Panc1 (cell line): Measurements from ENCODE around the gene SUPT3H.

Experiments used
- CTCF ChIP-seq: fragments of 450-650 bp; IDR thresholded peaks from 2 replicates; pipeline ENCODE4 v1.5.1; 2017; ENCODE audit warnings: mild to moderate bottlenecking
- POLR2AphosphoS5 ChIP-seq: IDR thresholded peaks from 2 replicates; pipeline ENCODE4 v1.6.1; 2012; ENCODE audit warnings: mild to moderate bottlenecking, low read depth, low read length, moderate library complexity

- TF ChIP-seq CTCF: no peak
- no peak for TF ChIP-seq POLR2AphosphoS5
Observed at GRCh38 chr6:45184937-45185336, 192.8 kb downstream of the SUPT3H start.
